Lower lobe of right lung (tissue), 2 donors: ENCODE results near the gene M1AP. TPM values are rescaled to one million over a fixed set of nuclear protein-coding genes. Genes with fewer than 3 reads are reported as not detected.

ENCODE experiments used
- ATAC-seq, 2 donors: fragments of 200-7000 bp; cut with Tn5 transposase; one replicate each; pipeline ENCODE4 v1.9.1; 2020 to 2022; ENCODE audit warnings: mild to moderate bottlenecking in 2 of 2, moderate library complexity in 2 of 2
- DNase-seq: peaks from one replicate; pipeline ENCODE4 v3.0.0-alpha.2; 2020
- H3K27ac ChIP-seq: fragments of 200-600 bp; one replicate; pipeline ENCODE4 v1.8.0; 2022
- H3K27me3 ChIP-seq: fragments of 200-600 bp; one replicate; pipeline ENCODE4 v1.8.0; 2022; ENCODE audit warnings: low read depth
- H3K36me3 ChIP-seq: fragments of 200-600 bp; one replicate; pipeline ENCODE4 v1.8.0; 2022; ENCODE audit warnings: mild to moderate bottlenecking
- H3K4me1 ChIP-seq: fragments of 200-600 bp; one replicate; pipeline ENCODE4 v1.8.0; 2022
- H3K4me3 ChIP-seq: fragments of 200-600 bp; one replicate; pipeline ENCODE4 v1.8.0; 2022; ENCODE audit warnings: mild to moderate bottlenecking
- H3K9me3 ChIP-seq: fragments of 200-600 bp; one replicate; pipeline ENCODE4 v1.8.0; 2022
- CTCF ChIP-seq: fragments of 200-600 bp; IDR thresholded peaks from one replicate; pipeline ENCODE4 v1.8.0; 2022; ENCODE audit warnings: antibody characterized with exemption, mild to moderate bottlenecking
- intact Hi-C: fragments of 100-400 bp; cut with DNase I; formaldehyde crosslinking; loops from one replicate; pipeline ENCODE4 v1.11.0; 2022
- total RNA-seq: library from RNA; stranded (reverse); fragmentation: NEBNext Ultra II Directional; extraction: Animal tissue kit (Norgen Biotek cat#: 25700); gene quantifications from one replicate; pipeline ENCODE4 v1.2.1, GENCODE V29; 2021
- donor health status: DM: no; HTN: yes; CAD: no; lungs with severe emphysema.

Gene M1AP
- total RNA-seq, 1 donor from 2014 or later, result 1.8 TPM

GRCh38 chr2:74603282-74604000, 44.7 kb downstream of the M1AP start:
- Histone ChIP-seq H3K36me3 (no peaks in the 10 kb centered on the region), H3K27ac (no peak overlapping the region), H3K9me3 (no peaks in the 10 kb centered on the region), H3K27me3 (peaks cover 11% of the 10 kb centered on the region), H3K4me1 (no peaks in the 10 kb centered on the region), H3K4me3 (no peak overlapping the region)
- ATAC-seq (no peak), DNase-seq (no peak)
- intact Hi-C loops, result no loop called here
- no peak for TF ChIP-seq CTCF

GRCh38 chr2:74602586-74603281, 45.4 kb downstream of the M1AP start:
- H3K36me3 ChIP-seq, result no peaks in the 10 kb centered on the region
- no peak overlapping the region for H3K4me3 ChIP-seq
- H3K27me3 ChIP-seq, result peaks cover 11% of the 10 kb centered on the region
- no peak overlapping the region for H3K27ac ChIP-seq
- DNase-seq (no peak), ATAC-seq (no peak)
- H3K4me1 ChIP-seq, result no peaks in the 10 kb centered on the region
- intact Hi-C loops, result no loop called here
- no peak for TF ChIP-seq CTCF
- no peaks in the 10 kb centered on the region for H3K9me3 ChIP-seq

GRCh38 chr2:74599676-74600075, 48.5 kb downstream of the M1AP start:
- H3K4me1 ChIP-seq, result no peaks in the 10 kb centered on the region
- H3K9me3 ChIP-seq, result no peaks in the 10 kb centered on the region
- ATAC-seq (no peak), DNase-seq (no peak)
- TF ChIP-seq CTCF, result no peak
- intact Hi-C loops, result no loop called here
- H3K27ac ChIP-seq, result no peak overlapping the region
- no peak overlapping the region for H3K4me3 ChIP-seq
- H3K27me3 ChIP-seq, result peaks cover 18% of the 10 kb centered on the region
- H3K36me3 ChIP-seq, result no peaks in the 10 kb centered on the region

- no peaks in the 10 kb centered on the region for H3K9me3 ChIP-seq
- no peak overlapping the region for H3K4me3 ChIP-seq
- intact Hi-C loops, result no loop called here
- H3K4me1 ChIP-seq, result no peaks in the 10 kb centered on the region
- H3K36me3 ChIP-seq, result no peaks in the 10 kb centered on the region
- ATAC-seq, result no peak
- DNase-seq, result no peak
- TF ChIP-seq CTCF, result no peak
- no peak overlapping the region for H3K27ac ChIP-seq
- peaks cover 28% of the 10 kb centered on the region for H3K27me3 ChIP-seq
These were observed 50.7 kb downstream of the M1AP start for GRCh38 chr2:74597410-74597809.

GRCh38 chr2:74596584-74596983, 51.5 kb downstream of the M1AP start:
- no peak overlapping the region for H3K27ac ChIP-seq
- DNase-seq (no peak), ATAC-seq (no peak)
- no peak for TF ChIP-seq CTCF
- H3K27me3 ChIP-seq, result peaks cover 28% of the 10 kb centered on the region
- intact Hi-C loops, result no loop called here
- no peak overlapping the region for H3K4me3 ChIP-seq
- H3K36me3 ChIP-seq, result no peaks in the 10 kb centered on the region
- no peaks in the 10 kb centered on the region for H3K9me3 ChIP-seq
- no peaks in the 10 kb centered on the region for H3K4me1 ChIP-seq
